Measurements from ENCODE around the gene KCNJ10. TPM values are rescaled to one million over a fixed set of nuclear protein-coding genes. Genes with fewer than 3 reads are reported as not detected.

KCNJ10 gene
- total and polyA plus RNA-seq, 2 donors (not counting 3 experiments of a cell fraction or from before 2014, with no cell fraction given): not detected

- Histone ChIP-seq H3K36me3 (ENCODE audit: control insufficient read depth in 2 of 2, extremely low read depth in 1 of 2, insufficient read depth in 2 of 2, low read length in 2 of 2) (no peaks in the 10 kb centered on the region), H3K9me1 (replicated peaks; ENCODE audit: control insufficient read depth, extremely low read depth, insufficient read depth, low read length) (no peaks in the 10 kb centered on the region), H3K79me2 (ENCODE audit: control insufficient read depth, insufficient read depth, low read length) (no peaks in the 10 kb centered on the region), H3K4me2 (ENCODE audit: insufficient read depth, low read length) (peak within 1 kb of the TSS; percentile 93), H3K4me1 (ENCODE audit: control insufficient read depth, extremely low read depth, insufficient read depth, low read length) (peaks cover 7% of the 10 kb centered on the region), H3K27me3 (ENCODE audit: control insufficient read depth in 2 of 2, insufficient read depth in 2 of 2, low read length in 2 of 2) (peaks cover 6 to 9% of the 10 kb centered on the region in 2 experiments), H3K9ac (replicated peaks; ENCODE audit: extremely low read depth, insufficient read depth, low read length) (peak within 1 kb of the TSS; percentile 65), H4K20me1 (replicated peaks; ENCODE audit: control insufficient read depth, extremely low read depth, insufficient read depth, low read length) (no peaks in the 10 kb centered on the region), H3K9me3 (replicated peaks; ENCODE audit: control insufficient read depth, insufficient read depth, low read length) (no peaks in the 10 kb centered on the region), H3K4me3 (replicated peaks in 1 of 3; ENCODE audit: insufficient read depth in 1 of 3, low read depth in 1 of 3, low read length in 3 of 3) (peak within 1 kb of the TSS; percentile 63 to 82 (median 79)), H2AFZ (ENCODE audit: low read depth, low read length) (peak within 1 kb of the TSS; percentile 100), H3K27ac (ENCODE audit: insufficient read depth, low read depth, low read length) (peak within 1 kb of the TSS; percentile 36)
- intact Hi-C loops (cut with micrococcal nuclease) (loop anchor here (5.0 kb wide), 1 partner anchor 161 kb away; no protein-coding TSS in a partner anchor), dilution Hi-C loops (cut with MboI; ENCODE audit: extremely low pct_ligation_motif_present, low sequenced_read_pairs) (no loop called here)
- BruUV-seq (replicated peaks): no TSS peak
- DNase-seq (ENCODE audit: low read depth, low spot score) (peak; percentile 58), FAIRE-seq (no peak)
- TF ChIP-seq, protein P1, sequence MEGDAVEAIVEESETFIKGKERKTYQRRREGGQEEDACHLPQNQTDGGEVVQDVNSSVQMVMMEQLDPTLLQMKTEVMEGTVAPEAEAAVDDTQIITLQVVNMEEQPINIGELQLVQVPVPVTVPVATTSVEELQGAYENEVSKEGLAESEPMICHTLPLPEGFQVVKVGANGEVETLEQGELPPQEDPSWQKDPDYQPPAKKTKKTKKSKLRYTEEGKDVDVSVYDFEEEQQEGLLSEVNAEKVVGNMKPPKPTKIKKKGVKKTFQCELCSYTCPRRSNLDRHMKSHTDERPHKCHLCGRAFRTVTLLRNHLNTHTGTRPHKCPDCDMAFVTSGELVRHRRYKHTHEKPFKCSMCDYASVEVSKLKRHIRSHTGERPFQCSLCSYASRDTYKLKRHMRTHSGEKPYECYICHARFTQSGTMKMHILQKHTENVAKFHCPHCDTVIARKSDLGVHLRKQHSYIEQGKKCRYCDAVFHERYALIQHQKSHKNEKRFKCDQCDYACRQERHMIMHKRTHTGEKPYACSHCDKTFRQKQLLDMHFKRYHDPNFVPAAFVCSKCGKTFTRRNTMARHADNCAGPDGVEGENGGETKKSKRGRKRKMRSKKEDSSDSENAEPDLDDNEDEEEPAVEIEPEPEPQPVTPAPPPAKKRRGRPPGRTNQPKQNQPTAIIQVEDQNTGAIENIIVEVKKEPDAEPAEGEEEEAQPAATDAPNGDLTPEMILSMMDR (IDR thresholded peaks at IDR 0.05; ENCODE audit: extremely low read depth in 1 of 2, insufficient read depth in 1 of 2, low read depth in 1 of 2, low read length in 2 of 2): no peak
- TF ChIP-seq FOS (IDR thresholded peaks at IDR 0.05; ENCODE audit: borderline replicate concordance, insufficient read depth, low read length) (no peak), JUN (IDR thresholded peaks at IDR 0.05; ENCODE audit: borderline replicate concordance, insufficient read depth, insufficient read length, low read depth) (no peak), EZH2 (IDR thresholded peaks at IDR 0.05; ENCODE audit: borderline replicate concordance, low read depth, low read length, severe bottlenecking) (no peak), POLR2AphosphoS5 (IDR thresholded peaks at IDR 0.05; ENCODE audit: insufficient read depth, low read depth, low read length) (no peak), GATA2 (IDR thresholded peaks at IDR 0.05; ENCODE audit: insufficient read depth, insufficient read length, low read depth, low read length) (no peak), MYC (IDR thresholded peaks at IDR 0.05; ENCODE audit: low read depth, low read length) (no peak), POLR2A (IDR thresholded peaks at IDR 0.05; ENCODE audit: low read depth, low read length) (no peak)
- TF ChIP-seq, protein P2, sequence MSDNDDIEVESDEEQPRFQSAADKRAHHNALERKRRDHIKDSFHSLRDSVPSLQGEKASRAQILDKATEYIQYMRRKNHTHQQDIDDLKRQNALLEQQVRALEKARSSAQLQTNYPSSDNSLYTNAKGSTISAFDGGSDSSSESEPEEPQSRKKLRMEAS (IDR thresholded peaks at IDR 0.05; ENCODE audit: insufficient read depth, insufficient read length): no peak
- POLR2A ChIA-PET: interaction anchor here (0.6 to 0.7 kb wide), 4 partner anchors 37 to 403 kb away, joined by 3 to 7 read pairs (median 4); no protein-coding TSS in a partner anchor
- CTCF ChIA-PET: interaction anchor here (0.6 to 3.8 kb wide), 11 partner anchors 9 to 278 kb away, joined by 3 to 43 read pairs (median 11); partner anchors contain the start of genes KCNJ10 and KCNJ9
Observed at GRCh38 chr1:160097911-160098851, 28.2 kb upstream of the KCNJ10 start, which contains the start of gene IGSF8. Gene IGSF8 (minus strand): TSS chr1:160098619. CDS start chr1:160098472, 147 bp downstream.

All from endothelial cell of umbilical vein (primary cell).